Neural crest cell (in vitro differentiated cells): ENCODE measurements around the gene XYLB. TPM values are rescaled to one million over a fixed set of nuclear protein-coding genes. Genes with fewer than 3 reads are reported as not detected.

Experiments used
- DNase-seq: peaks from one replicate; pipeline ENCODE4 v3.0.0; 2021; ENCODE audit warnings: low read depth, mixed read lengths, low spot score
- H3K27ac Mint-ChIP-seq: one replicate; pipeline ENCODE4 v1.8.0; 2021; ENCODE audit warnings: mild to moderate bottlenecking, mixed read lengths; ENCODE audit not compliant: unreplicated experiment
- H3K27me3 Mint-ChIP-seq: 2 replicates; pipeline ENCODE4 v1.8.0; 2021; ENCODE audit warnings: low read depth, mild to moderate bottlenecking, mixed read lengths
- H3K36me3 Mint-ChIP-seq: 2 replicates; pipeline ENCODE4 v1.8.0; 2021; ENCODE audit warnings: low read depth, mild to moderate bottlenecking, mixed read lengths
- H3K4me1 Mint-ChIP-seq: 2 replicates; pipeline ENCODE4 v1.8.0; 2021; ENCODE audit warnings: mixed read lengths
- H3K4me3 Mint-ChIP-seq: one replicate; pipeline ENCODE4 v1.8.0; 2021; ENCODE audit warnings: mild to moderate bottlenecking, mixed read lengths
- H3K9me3 Mint-ChIP-seq: 2 replicates; pipeline ENCODE4 v1.8.0; 2021; ENCODE audit warnings: mixed read lengths
- total RNA-seq: library from RNA; stranded (reverse); gene quantifications from 2 replicates; pipeline ENCODE4 v1.2.1, GENCODE V29; 2021
- TF ChIP-seq, protein P1 (sequence below): fragments of 200-600 bp; sonication (generic); conservative IDR thresholded peaks from 2 replicates; pipeline ENCODE4 v1.5.0; 2021; ENCODE audit warnings: antibody characterized with exemption, mild to moderate bottlenecking

The XYLB gene
- total RNA-seq, 1 donor from 2014 or later = 12.0 TPM

DNA sequence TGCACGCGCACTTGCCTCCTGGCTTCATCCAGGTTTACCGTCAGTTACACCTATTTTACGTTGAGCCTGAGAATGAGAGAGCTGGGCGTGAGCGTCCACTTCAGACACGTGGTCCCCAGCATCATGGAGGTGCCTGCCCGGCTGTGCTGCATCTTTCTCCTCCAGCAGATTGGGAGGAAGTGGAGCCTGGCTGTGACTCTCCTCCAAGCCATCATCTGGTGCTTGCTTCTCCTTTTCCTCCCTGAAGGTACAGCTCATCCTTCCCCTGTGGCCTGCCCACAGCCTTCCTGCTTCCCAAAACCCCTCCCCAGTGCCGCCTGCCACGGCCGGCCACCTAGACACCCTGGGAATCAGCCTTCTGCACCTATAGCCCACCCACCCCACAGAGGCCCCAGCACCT lies 32.9 kb upstream of the XYLB start:
- peaks cover 2% of the 10 kb centered on the region for H3K27me3 Mint-ChIP-seq
- TF ChIP-seq, protein P1, sequence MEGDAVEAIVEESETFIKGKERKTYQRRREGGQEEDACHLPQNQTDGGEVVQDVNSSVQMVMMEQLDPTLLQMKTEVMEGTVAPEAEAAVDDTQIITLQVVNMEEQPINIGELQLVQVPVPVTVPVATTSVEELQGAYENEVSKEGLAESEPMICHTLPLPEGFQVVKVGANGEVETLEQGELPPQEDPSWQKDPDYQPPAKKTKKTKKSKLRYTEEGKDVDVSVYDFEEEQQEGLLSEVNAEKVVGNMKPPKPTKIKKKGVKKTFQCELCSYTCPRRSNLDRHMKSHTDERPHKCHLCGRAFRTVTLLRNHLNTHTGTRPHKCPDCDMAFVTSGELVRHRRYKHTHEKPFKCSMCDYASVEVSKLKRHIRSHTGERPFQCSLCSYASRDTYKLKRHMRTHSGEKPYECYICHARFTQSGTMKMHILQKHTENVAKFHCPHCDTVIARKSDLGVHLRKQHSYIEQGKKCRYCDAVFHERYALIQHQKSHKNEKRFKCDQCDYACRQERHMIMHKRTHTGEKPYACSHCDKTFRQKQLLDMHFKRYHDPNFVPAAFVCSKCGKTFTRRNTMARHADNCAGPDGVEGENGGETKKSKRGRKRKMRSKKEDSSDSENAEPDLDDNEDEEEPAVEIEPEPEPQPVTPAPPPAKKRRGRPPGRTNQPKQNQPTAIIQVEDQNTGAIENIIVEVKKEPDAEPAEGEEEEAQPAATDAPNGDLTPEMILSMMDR = no peak
- H3K36me3 Mint-ChIP-seq = no peaks in the 10 kb centered on the region
- H3K27ac Mint-ChIP-seq = no peak overlapping the region
- no peaks in the 10 kb centered on the region for H3K4me1 Mint-ChIP-seq
- no peak overlapping the region for H3K4me3 Mint-ChIP-seq
- DNase-seq = no peak
- no peaks in the 10 kb centered on the region for H3K9me3 Mint-ChIP-seq

DNA sequence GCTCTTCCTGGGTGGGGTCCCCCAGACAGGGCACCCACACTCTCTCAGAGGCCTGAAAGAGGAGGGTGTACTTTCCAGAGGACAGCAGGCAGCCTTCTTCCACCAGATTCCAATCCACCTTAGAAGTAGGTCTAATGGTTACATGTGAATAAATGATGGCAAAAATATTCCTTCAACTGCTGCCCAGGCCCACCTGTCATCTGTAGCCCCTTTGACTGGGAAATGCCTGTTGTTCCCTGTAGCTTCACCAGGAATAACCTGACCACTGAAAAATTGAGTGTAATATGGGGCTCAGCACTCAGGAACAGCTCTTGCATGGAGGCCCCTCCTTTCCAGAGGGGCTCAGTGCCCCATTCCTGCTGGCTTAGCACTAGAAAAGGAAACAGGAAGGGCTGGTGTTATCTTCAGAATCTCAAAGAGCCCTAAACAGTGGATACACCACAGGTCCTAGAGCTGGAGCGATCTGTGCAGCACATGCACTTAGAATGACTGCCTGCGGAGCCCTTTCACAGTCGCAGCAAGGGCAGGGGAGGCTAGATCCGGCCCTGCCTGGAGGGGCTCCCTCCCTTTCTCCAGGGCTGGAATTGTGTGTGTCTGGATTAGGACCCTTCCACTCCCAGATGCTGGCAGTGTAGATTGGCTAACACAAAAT lies 32.3 kb upstream of the XYLB start:
- Mint-ChIP-seq H3K36me3 (no peaks in the 10 kb centered on the region), H3K4me3 (no peak overlapping the region), H3K9me3 (no peaks in the 10 kb centered on the region), H3K27me3 (no peaks in the 10 kb centered on the region), H3K27ac (no peak overlapping the region), H3K4me1 (no peaks in the 10 kb centered on the region)
- TF ChIP-seq, protein P1 = no peak
- DNase-seq = no peak

DNA sequence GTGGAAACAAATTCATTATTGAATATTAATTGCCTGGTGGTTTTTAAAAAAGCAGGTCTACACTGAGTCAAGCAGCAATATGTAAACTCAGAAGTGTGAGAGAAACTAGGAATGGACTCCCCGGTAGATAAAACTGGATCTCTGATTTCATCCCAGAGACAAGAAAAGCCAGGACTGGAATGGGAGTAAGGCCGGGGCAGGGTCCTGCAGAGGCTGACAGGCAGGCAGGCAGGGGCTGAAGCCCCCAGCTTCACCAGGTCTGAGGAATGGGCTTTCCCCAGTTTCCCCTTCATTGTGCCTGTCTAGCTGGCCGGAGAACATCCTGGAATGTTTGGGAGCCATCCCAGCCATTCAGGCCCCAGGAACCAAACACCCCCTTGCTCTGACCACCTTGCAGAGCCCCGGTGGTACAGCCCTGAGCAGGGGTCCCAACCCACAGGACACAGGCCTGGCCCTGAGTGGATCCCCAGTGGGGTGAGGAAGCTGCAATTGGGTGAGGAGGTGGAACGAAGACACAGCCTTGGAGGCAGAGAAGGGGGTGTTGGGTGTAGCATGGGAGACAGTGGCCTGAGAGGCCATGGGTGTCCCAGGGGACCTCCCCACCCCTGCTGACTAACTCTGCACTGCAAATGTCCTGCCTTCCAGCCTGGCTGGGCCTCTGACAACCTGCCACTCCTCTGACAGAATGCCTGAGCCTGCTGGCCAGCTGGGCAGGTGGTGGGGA lies 31.7 kb upstream of the XYLB start:
- Mint-ChIP-seq H3K36me3 (no peaks in the 10 kb centered on the region), H3K4me3 (no peak overlapping the region), H3K4me1 (no peaks in the 10 kb centered on the region), H3K9me3 (no peaks in the 10 kb centered on the region), H3K27me3 (no peaks in the 10 kb centered on the region), H3K27ac (no peak overlapping the region)
- TF ChIP-seq, protein P1 = no peak
- DNase-seq = no peak

DNA sequence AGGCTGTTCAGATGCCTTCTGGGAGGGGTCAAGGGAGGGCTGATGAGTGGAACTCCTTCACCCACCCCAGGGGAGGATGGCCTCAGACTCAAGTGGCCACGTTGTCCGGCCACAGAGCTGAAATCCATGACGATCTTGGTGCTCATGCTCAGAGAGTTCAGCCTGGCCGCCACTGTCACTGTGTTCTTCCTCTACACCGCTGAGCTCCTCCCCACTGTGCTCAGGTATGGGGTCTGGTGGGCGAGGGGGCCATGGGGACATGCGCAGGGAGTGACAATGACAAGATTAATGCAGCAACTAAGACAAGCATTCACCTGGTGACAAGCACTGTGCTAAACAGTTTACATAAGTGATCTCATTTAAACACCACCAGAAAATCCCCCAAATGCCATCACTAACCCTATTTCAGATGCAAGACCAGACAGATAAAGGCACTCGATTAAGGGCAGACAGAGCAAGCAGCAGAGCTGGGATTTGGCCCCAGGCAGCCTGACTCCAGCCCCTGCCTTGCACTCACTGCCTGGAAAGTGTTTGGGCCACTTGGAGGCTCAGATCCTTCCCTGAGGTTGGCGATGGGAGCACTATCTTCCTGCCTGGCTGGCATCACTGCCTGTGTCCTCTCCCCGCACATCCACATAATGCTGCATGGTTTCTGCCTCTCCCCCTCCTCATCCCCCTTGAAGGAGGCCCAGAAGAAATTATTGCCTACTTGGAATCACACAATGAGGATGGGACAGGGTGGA lies 30.9 kb upstream of the XYLB start:
- no peak for DNase-seq
- Mint-ChIP-seq H3K4me1 (no peaks in the 10 kb centered on the region), H3K4me3 (no peak overlapping the region), H3K36me3 (no peaks in the 10 kb centered on the region), H3K27me3 (no peaks in the 10 kb centered on the region), H3K27ac (peak overlapping the region; percentile 89), H3K9me3 (no peaks in the 10 kb centered on the region)
- TF ChIP-seq, protein P1 = no peak

DNA sequence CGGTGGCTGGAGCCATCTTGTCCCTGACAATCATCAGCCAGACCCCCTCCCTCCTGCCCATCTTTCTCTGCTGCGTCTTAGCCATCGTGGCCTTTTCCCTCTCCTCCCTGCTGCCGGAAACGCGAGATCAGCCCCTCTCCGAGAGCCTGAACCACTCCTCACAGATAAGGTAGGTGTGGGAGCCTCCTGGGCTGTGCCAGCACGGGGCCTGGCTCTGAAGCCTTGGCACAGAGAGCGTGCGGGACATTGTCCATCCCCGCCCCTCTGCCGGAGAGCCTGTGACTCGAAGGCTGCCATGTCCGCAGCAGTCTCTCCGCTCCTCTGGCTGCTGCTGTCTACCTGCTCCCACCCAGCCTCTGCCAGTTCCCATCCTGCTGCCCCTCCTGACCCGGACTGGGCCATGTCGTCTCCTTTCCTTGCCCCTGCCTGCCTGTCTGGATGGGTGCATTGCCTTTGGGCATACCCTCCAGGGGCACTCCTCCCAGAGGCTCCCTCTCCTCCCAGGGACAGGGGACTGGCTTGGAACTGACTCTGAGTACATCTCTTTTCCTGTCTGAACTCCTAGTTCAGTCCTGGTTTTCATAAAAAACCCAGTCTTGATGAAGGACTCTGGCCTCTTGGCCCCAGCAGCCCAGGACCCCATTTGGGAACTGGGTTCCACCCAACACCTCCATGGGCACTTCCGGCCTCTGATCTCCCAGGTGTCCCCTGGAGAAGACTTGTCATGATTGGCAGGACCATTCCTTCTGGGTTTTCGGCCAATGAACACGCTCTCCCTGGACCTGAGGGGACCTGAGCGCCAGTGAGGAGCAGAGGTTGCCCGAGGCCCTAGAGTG lies 30.0 kb upstream of the XYLB start:
- Mint-ChIP-seq H3K4me3 (no peak overlapping the region), H3K4me1 (no peaks in the 10 kb centered on the region), H3K9me3 (no peaks in the 10 kb centered on the region), H3K27me3 (no peaks in the 10 kb centered on the region), H3K36me3 (no peaks in the 10 kb centered on the region), H3K27ac (peak overlapping the region; percentile 78)
- DNase-seq = no peak
- TF ChIP-seq, protein P1 = no peak
